Neural crest cell (in vitro differentiated cells): ENCODE data around the gene JOSD2. TPM values are rescaled to one million over a fixed set of nuclear protein-coding genes. Genes with fewer than 3 reads are reported as not detected.

Source experiments
- DNase-seq: peaks from one replicate; pipeline ENCODE4 v3.0.0; 2021; ENCODE audit warnings: low read depth, mixed read lengths, low spot score
- H3K27ac Mint-ChIP-seq: one replicate; pipeline ENCODE4 v1.8.0; 2021; ENCODE audit warnings: mild to moderate bottlenecking, mixed read lengths; ENCODE audit not compliant: unreplicated experiment
- H3K27me3 Mint-ChIP-seq: 2 replicates; pipeline ENCODE4 v1.8.0; 2021; ENCODE audit warnings: low read depth, mild to moderate bottlenecking, mixed read lengths
- H3K36me3 Mint-ChIP-seq: 2 replicates; pipeline ENCODE4 v1.8.0; 2021; ENCODE audit warnings: low read depth, mild to moderate bottlenecking, mixed read lengths
- H3K4me1 Mint-ChIP-seq: 2 replicates; pipeline ENCODE4 v1.8.0; 2021; ENCODE audit warnings: mixed read lengths
- H3K4me3 Mint-ChIP-seq: one replicate; pipeline ENCODE4 v1.8.0; 2021; ENCODE audit warnings: mild to moderate bottlenecking, mixed read lengths
- H3K9me3 Mint-ChIP-seq: 2 replicates; pipeline ENCODE4 v1.8.0; 2021; ENCODE audit warnings: mixed read lengths
- total RNA-seq: library from RNA; stranded (reverse); gene quantifications from 2 replicates; pipeline ENCODE4 v1.2.1, GENCODE V29; 2021
- TF ChIP-seq, protein P1 (sequence below): fragments of 200-600 bp; sonication (generic); conservative IDR thresholded peaks from 2 replicates; pipeline ENCODE4 v1.5.0; 2021; ENCODE audit warnings: antibody characterized with exemption, mild to moderate bottlenecking

The JOSD2 gene
- total RNA-seq, 1 donor from 2014 or later, result 10.9 TPM

DNA sequence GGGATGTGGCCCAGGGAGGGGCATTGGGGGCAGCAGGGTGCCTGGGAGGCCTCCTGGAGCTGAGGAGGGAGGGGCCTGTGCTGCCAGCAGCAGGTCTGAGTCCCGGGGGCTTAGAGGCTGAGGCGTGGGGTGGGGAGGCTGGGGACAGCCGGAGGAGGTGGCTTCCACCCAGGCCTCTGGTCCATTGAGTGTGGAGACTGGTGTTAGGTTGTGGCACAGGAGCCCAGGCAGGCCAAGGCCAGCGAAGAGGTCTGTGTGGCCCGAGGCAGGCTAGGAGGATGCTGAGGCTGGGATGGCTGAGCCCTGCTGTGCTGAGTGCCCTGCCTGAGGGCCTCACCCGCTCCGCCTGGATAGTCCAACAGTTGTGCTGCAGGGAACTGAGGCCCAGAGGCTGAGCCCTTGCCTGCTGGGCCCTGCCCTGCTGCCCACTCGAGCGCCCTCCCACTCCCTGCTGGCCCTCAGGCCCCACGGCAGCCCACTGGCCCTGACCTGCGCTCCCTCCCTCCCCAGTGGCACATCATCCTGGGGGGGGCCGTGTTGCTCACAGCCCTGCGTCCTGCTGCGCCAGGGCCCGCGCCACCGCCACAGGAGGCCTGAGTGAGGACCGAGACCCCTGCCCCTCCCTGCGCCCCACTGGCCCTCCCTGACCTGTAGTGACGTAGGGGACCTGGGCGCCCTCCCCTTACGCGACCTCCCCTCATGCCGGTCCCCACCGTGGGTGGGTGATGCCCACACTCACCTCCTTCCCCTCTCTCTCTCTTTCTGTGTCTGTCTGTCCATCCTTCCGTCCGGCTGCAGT, 29.4 kb downstream of the JOSD2 start:
- H3K36me3 Mint-ChIP-seq, result peaks cover 37% of the 10 kb centered on the region
- H3K4me3 Mint-ChIP-seq, result peak overlapping the region; percentile 6

DNA sequence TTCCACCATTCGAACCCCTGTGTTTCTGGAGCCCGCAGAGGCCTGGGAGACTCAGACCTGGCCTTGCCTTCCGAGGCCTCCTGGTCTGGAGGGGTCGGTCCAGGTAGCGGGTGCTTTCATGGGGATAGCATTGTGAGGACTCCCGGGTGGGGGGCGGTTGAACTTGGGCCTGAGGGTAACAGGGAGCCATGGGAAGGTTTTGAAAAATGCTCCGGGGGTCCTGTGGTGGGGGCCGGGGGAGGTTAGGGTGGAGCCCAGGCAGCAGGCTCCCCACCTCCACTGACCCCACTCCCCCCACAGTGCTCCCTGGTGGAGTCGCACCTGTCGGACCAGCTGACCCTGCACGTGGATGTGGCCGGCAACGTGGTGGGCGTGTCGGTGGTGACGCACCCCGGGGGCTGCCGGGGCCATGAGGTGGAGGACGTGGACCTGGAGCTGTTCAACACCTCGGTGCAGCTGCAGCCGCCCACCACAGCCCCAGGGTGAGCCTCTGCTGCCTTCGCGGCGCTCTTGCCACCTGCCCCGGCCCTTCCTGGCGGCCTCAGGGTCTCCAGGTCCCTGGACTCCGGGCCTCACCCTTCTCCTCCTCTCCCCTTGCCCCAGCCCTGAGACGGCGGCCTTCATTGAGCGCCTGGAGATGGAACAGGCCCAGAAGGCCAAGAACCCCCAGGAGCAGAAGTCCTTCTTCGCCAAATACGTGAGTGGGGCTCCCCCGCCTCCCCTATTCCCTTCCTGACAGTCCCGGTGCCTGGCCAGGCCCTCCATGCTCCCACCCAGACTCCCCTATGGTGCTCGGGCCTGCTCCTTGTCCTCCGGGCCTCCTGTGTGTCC, 30.5 kb downstream of the JOSD2 start:
- Mint-ChIP-seq H3K4me1 (peaks cover 14% of the 10 kb centered on the region), H3K4me3 (no peak overlapping the region), H3K9me3 (peaks cover 3% of the 10 kb centered on the region), H3K27ac (no peak overlapping the region), H3K36me3 (peaks cover 32% of the 10 kb centered on the region), H3K27me3 (peaks cover 6% of the 10 kb centered on the region)
- DNase-seq, result no peak
- TF ChIP-seq, protein P1, sequence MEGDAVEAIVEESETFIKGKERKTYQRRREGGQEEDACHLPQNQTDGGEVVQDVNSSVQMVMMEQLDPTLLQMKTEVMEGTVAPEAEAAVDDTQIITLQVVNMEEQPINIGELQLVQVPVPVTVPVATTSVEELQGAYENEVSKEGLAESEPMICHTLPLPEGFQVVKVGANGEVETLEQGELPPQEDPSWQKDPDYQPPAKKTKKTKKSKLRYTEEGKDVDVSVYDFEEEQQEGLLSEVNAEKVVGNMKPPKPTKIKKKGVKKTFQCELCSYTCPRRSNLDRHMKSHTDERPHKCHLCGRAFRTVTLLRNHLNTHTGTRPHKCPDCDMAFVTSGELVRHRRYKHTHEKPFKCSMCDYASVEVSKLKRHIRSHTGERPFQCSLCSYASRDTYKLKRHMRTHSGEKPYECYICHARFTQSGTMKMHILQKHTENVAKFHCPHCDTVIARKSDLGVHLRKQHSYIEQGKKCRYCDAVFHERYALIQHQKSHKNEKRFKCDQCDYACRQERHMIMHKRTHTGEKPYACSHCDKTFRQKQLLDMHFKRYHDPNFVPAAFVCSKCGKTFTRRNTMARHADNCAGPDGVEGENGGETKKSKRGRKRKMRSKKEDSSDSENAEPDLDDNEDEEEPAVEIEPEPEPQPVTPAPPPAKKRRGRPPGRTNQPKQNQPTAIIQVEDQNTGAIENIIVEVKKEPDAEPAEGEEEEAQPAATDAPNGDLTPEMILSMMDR, result no peak

More for the DNA sequence above, 29.4 kb downstream of the JOSD2 start:
- no peak for DNase-seq
- H3K9me3 Mint-ChIP-seq, result peaks cover 5% of the 10 kb centered on the region
- no peak overlapping the region for H3K27ac Mint-ChIP-seq
- TF ChIP-seq, protein P1, result no peak
- peaks cover 13% of the 10 kb centered on the region for H3K4me1 Mint-ChIP-seq
- H3K27me3 Mint-ChIP-seq, result peaks cover 2% of the 10 kb centered on the region

DNA sequence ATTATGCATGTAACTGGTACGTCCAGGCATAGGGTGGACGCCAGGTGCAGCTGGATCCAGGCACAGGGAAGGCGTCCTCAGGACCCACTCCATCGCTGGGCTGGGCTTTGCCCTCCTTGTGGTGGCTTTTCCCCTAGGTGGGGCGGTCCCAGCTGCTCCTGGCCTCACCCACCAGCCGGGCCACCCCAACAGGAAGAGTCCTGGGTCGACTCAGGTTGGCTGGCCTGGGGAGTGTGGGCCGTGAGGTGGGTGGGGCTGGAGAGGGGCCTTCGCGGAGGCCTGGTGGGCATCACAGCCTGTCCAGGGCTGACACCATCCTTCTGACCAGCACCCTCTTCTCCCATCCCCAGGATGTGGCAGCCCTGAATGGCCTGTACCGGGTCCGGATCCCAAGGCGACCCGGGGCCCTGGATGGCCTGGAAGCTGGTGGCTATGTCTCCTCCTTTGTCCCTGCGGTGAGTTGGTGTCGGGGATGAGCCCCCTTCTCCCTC, 31.2 kb downstream of the JOSD2 start:
- TF ChIP-seq, protein P1, result no peak
- H3K27me3 Mint-ChIP-seq, result peaks cover 8% of the 10 kb centered on the region
- no peak overlapping the region for H3K4me3 Mint-ChIP-seq
- no peak overlapping the region for H3K27ac Mint-ChIP-seq
- peaks cover 3% of the 10 kb centered on the region for H3K9me3 Mint-ChIP-seq
- peaks cover 14% of the 10 kb centered on the region for H3K4me1 Mint-ChIP-seq
- peaks cover 27% of the 10 kb centered on the region for H3K36me3 Mint-ChIP-seq
- no peak for DNase-seq

DNA sequence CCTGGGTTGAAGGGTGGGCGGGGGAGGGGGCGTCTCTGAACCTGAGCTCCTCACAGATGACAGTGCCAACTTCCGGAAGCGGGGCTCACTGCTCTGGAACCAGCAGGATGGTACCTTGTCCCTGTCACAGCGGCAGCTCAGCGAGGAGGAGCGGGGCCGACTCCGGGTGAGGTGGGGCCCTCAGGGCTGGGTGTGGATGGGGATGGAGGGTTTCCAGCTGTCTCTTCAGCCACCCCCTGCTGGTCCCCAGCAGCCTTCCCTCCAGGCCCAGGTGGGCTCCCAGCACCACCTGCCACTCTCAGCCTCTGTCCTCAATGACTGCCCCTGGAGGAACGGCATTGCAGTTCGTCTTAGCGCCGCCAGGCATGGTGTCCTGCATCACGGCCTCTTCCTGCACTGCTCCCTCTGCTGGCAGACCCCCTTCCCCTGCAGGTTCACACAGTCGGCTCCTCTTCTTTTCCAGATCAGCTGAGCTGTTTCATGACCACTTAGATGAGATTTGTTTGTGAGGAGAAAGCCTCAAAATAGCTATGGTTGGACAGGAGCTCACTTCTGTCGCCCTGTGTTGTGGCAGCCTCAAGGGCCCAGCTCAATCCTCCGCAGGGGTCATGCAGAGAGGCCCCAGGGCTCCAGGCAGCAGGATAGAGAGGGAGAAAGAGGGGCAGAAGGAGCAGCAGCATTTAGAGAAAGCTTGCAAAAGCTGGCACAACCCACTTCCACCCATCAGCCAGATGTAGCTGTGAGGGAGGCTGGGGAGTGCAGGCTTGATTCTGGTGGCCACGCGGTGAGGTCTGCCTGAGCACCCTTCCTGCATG, 31.9 kb downstream of the JOSD2 start:
- Mint-ChIP-seq H3K36me3 (peaks cover 27% of the 10 kb centered on the region), H3K27me3 (peaks cover 8% of the 10 kb centered on the region)
- TF ChIP-seq, protein P1, result peak; percentile 59

More for the DNA sequence above, 31.9 kb downstream of the JOSD2 start:
- peaks cover 14% of the 10 kb centered on the region for H3K4me1 Mint-ChIP-seq
- H3K27ac Mint-ChIP-seq, result peak overlapping the region; percentile 45
- peak overlapping the region; percentile 76 for H3K4me3 Mint-ChIP-seq
- DNase-seq, result no peak
- peaks cover 3% of the 10 kb centered on the region for H3K9me3 Mint-ChIP-seq
